GM21381 (cell line): ENCODE data around the gene PTGES3.
"Not testable (repeated sequence)": the region's sequence is repeated elsewhere in the genome, so short reads cannot be mapped to it uniquely, and the experiment has no call there.

ENCODE experiments used
- ATAC-seq: cut with Tn5 transposase; IDR thresholded peaks from one replicate; pipeline ENCODE4 v1.9.1; 2021; ENCODE audit warnings: mild to moderate bottlenecking, moderate library complexity; ENCODE audit not compliant: unreplicated experiment

The PTGES3 gene

GRCh38 chr12:56713345-56713744 is 25.3 kb upstream of the PTGES3 start:
- no peak for ATAC-seq

GRCh38 chr12:56709759-56710376 is 21.8 kb upstream of the PTGES3 start:
- ATAC-seq = no peak

- ATAC-seq = not testable (repeated sequence)
These were observed 16.4 kb upstream of the PTGES3 start for GRCh38 chr12:56704522-56704921.

GRCh38 chr12:56699020-56699661 is 11.1 kb upstream of the PTGES3 start:
- ATAC-seq = no peak

- no peak for ATAC-seq
These were observed 7.4 kb upstream of the PTGES3 start for GRCh38 chr12:56695327-56696101.

- no peak for ATAC-seq
These were observed 6.1 kb upstream of the PTGES3 start for GRCh38 chr12:56694161-56694560.

GRCh38 chr12:56688846-56689109 is 694 bp upstream of the PTGES3 start:
- ATAC-seq = no peak

GRCh38 chr12:56687223-56688128 is 608 bp downstream of the PTGES3 start:
- peak; percentile 30 for ATAC-seq

GRCh38 chr12:56684745-56685359 is 3.2 kb downstream of the PTGES3 start:
- no peak for ATAC-seq

GRCh38 chr12:56682323-56682722 is 5.8 kb downstream of the PTGES3 start:
- no peak for ATAC-seq

GRCh38 chr12:56679883-56680575 is 8.1 kb downstream of the PTGES3 start:
- no peak for ATAC-seq

- ATAC-seq = no peak
These were observed 9.2 kb downstream of the PTGES3 start for GRCh38 chr12:56678852-56679251.

- ATAC-seq = peak; percentile 59
These were observed 10.4 kb downstream of the PTGES3 start for GRCh38 chr12:56677680-56678079.

- no peak for ATAC-seq
These were observed 11.1 kb downstream of the PTGES3 start for GRCh38 chr12:56676851-56677580.

GRCh38 chr12:56671608-56672007 is 16.5 kb downstream of the PTGES3 start:
- ATAC-seq = no peak

GRCh38 chr12:56670836-56671235 is 17.2 kb downstream of the PTGES3 start:
- ATAC-seq = no peak

GRCh38 chr12:56668197-56668457 is 20.0 kb downstream of the PTGES3 start:
- no peak for ATAC-seq

- ATAC-seq = no peak
These were observed 26.0 kb downstream of the PTGES3 start for GRCh38 chr12:56661979-56662638.

GRCh38 chr12:56661560-56661959 is 26.5 kb downstream of the PTGES3 start:
- no peak for ATAC-seq
